Measurements from ENCODE around the gene GMPS.
"Not testable (repeated sequence)": the region's sequence is repeated elsewhere in the genome, so short reads cannot be mapped to it uniquely, and the experiment has no call there.

The GMPS gene

GRCh38 chr3:155870133-155870944 is at the start of gene GMPS:
GMPS (plus strand) TSS chr3:155870650; CDS start chr3:155870871, 221 bp downstream.
- DNase-seq (ENCODE audit: low read depth): peak; percentile 88

DNA sequence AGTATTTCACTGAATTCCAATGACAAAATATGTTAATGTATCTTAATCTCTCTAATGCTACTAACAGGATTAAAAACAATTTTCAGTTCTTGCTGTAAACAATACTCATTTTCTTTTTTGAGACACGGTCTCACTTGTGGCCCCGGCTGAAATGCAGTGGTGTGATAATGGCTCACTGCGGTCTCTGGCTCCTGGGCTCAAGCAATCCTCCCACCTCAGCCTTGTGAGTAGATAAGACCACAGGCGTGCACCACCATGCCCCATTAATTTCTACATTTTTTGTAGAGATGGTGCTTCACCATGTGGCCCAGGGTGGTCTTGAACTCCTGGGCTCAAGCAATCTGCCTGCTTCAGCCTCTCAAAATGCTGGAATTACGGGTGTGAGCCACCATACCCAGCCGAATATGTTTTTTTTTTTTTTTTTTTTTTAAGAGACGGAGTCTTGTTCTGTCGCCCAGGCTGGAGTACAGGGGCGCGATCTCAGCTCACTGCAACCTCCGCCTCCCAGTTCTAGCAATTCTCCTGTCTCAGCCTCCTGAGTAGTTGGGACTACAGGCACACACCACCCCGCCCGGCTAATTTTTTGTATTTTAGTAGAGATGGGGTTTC is 41.9 kb upstream of the GMPS start:
- not testable (repeated sequence) for DNase-seq (ENCODE audit: low read depth)

DNA sequence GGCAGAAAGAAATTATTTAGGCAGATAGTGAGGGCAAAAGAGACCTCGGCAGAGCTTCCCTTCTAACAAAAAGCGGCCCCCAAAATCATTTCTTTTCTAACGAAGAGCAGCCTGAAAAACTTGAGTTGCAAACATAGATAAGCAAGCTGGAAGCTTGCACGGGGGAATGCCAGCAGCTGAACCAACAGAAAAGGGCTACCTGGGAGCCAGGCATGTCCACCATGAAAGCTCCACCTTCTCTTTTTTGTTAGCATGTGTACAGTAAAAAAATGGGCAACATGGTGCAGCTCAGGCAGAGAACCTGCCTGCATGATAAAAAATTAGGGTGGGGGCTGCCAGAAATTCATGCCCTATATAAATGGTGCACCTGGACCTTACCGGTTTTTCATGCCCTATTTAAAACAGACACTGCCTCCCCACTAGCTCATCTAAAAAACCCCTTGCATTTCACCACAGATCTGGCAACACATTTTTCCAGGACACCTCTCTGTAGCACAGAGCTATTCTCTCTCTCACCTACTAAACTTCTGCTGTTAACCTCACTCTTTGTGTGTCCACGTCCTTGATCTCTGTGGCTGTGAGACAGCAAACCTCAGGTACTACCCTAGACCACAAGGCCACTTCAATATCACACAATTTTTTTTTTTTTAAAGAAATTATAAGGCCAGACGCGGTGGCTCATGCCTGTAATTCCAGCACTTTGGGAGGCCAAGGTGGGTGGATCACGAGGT is 34.9 kb upstream of the GMPS start:
- DNase-seq (ENCODE audit: low read depth): no peak

- DNase-seq (ENCODE audit: low read depth): no peak
These were observed 26.9 kb upstream of the GMPS start for GRCh38 chr3:155843569-155843968.

DNA sequence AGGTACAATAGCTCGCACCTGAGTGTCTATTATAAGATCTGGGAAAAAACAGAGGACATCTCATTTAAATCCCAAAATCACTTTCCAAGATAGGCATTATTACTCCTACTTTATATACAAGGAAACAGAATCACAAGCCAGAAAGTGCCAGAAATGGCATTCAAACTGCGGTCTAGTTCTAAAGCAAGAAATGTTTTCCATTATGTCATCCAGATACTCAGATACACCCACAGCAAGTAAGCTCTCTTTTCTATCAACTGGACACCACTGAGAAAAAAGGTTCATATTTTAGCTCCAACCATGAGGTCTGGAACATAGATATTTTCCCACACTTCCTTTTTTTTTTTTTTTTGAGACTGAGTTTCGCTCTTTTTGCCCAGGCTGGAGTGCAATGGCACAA is 24.3 kb upstream of the GMPS start:
- DNase-seq (ENCODE audit: low read depth): no peak

DNA sequence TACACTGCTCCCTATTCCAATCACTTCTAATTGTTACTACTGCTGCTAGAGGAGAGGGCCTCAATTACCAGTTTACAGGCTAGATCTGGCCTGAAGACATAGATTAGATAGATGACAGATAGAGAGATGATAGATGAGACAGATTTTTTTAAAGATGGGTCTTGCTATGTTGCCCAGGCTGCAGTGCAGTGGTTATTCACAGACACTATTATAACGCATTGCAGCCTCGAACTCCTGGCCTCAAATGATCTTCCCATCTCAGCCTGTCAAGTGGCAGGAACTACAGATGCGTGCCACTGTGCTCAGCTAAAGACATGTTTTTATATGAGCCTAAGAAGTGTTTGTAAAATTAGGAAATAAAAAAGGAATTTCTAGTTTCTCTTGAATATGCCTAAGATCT is 22.5 kb upstream of the GMPS start:
- DNase-seq (ENCODE audit: low read depth): no peak

DNA sequence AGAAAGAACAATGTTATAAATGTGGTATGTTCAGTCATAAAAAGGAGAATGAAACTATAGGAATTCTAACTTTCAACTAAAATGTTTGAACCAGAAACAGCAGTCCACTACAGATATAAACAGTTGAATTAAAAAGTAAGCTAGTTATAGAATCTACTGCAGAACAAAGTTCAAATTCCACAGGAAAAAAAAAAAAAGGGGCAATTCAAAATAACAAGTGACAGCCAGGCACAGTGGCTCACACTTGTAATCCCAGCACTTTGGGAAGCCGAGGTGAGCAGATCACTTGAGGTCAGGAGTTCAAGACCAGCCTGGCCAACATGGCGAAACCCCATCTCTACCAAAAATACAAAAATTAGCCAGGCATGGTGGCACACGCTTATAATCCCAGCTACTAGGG is 21.0 kb upstream of the GMPS start:
- DNase-seq (ENCODE audit: low read depth): not testable (repeated sequence)

DNA sequence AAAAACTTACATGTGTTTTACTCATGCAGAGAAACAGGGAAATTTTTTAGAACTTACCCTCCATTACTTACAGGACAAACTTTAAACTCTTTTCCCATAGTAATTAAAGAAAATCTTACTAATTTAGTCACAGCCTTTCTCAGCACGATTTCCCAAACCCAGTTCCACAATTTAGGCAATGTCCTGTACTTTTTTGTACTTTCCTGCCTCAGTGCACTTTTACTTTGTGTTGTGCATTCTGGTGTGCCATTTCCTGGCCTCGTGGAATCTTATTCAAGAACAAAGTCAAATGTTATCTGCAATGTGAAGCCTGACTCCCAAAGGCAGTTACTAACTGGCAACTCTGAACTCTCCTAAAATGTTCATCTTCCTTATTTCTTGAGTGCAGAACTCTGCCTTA is 18.1 kb upstream of the GMPS start:
- DNase-seq (ENCODE audit: low read depth): no peak

- DNase-seq (ENCODE audit: low read depth): peak; percentile 1
These were observed 17.0 kb upstream of the GMPS start for GRCh38 chr3:155853214-155854140.

- peak; percentile 95 for DNase-seq (ENCODE audit: low read depth)
These were observed 16.1 kb upstream of the GMPS start, which contains the start of gene SLC33A1 for GRCh38 chr3:155854141-155854940. SLC33A1 (minus strand) TSS chr3:155854427; CDS start chr3:155853997, 430 bp downstream.

- DNase-seq (ENCODE audit: low read depth): no peak
These were observed 10.6 kb upstream of the GMPS start for GRCh38 chr3:155859859-155860258.

- DNase-seq (ENCODE audit: low read depth): not testable (repeated sequence)
These were observed 10.0 kb upstream of the GMPS start for GRCh38 chr3:155860424-155860823.

- no peak for DNase-seq (ENCODE audit: low read depth)
These were observed 8.8 kb upstream of the GMPS start for GRCh38 chr3:155861476-155862183.

DNA sequence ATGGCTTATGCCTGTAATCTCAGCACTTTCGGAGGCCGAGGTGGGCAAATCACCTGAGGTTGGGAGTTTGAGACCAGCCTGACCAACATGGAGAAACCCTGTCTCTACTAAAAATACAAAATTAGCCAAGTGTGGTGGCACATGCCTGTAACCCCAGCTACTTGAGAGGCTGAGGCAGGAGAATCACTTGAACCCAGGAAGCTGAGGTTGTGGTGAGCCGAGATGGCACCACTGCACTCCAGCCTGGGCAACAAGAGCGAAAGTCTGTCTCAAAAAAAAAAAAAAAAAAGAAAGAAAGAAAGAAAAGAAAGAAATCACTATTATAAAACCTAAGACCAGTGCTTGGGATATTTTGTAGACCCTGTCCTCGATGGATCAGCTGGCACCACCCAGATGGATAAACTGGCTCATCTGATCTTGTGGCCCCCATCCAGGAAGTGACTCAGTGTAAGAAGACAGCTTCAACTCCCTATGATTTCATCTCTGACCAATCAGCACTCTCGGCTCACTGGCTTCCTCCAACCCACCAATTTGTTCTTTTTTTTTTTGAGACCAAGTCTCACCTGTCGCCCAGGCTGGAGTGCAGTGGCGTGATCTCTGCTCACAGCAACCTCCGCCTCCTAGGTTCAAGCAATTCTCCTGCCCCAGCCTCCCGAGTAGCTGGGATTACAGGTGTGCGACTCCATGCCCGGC is 8.0 kb upstream of the GMPS start:
- peak; percentile 28 for DNase-seq (ENCODE audit: low read depth)

DNA sequence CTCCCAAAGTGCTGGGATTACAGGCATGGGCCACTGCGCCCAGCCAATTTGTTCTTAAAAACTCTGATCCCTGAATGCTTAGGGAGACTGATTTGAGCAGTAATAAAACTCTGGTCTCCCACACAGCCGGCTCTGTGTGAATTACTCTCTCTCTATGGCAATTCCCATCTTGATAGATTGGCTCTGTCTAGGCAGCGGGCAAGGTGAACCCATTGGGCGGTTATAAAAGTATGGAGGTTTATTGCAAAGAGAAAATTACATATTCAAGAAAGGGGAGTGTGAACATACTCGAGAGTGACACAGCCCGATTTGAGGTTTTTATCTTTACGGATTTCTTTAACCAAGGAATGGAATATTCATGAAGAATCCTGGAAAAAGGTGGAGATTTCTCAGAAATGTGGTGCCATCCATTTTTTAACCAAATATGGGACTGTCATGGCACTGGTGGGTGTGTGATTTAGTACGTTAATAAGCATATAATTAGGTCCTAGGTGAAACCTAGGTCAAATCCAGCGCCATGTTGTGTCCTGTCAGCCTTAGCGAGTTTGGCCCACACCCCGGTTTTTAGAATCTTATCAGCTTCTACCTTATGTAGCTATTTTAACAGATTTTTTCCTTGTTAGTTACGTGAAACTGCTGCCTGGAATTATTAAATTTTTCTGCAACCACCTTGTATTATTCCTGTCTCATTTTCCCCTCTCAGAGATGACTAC is 7.2 kb upstream of the GMPS start:
- DNase-seq (ENCODE audit: low read depth): no peak

DNA sequence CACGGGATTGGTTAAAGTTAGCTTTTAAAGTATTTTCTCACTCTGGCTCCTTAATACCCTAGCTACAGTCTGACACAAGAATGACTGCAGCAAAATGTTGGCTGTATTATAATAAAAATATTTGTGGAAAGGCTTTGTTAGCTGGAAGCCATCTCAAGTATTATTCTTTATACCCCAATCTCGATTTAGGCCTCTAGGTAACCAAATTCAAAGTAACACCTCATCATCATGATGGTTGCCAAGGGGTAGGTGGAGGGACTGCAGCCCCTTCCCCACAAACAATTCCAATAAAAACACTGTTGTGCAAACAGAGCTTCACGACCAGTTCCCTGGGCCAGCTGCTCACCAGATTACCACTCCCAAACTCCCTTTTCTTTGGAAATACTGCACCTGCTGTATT is 759 bp upstream of the GMPS start:
- no peak for DNase-seq (ENCODE audit: low read depth)

GRCh38 chr3:155870945-155871745 is 695 bp downstream of the GMPS start:
- peak; percentile 14 for DNase-seq (ENCODE audit: low read depth)

DNA sequence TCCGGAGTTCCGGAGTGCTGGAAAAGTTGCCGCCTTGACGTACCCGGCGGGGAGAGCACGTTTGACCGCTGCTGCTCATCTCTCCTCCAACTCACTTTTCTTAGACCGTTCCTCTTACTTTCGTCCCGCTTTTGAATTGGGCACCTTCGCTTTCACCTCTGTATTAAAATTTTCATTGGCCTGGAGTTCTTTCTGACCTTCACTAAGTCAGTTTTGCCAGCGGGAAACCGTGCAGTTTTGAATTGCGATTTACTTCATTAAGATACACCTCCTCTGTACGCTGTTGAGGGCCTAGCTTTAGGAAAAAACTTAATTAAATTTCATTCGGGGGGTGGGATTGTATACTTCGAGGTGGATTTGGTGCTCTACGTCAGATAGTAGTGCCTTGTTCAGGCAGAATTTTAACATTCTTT is 1.3 kb downstream of the GMPS start:
- no peak for DNase-seq (ENCODE audit: low read depth)

All from stimulated activated CD8-positive, alpha-beta memory T cell treated with anti-CD3 and anti-CD28 coated beads, Interleukin-15, amount 100 ng/mL, for 1 hour (primary cell).